ENCODE measurements around the gene ATP2C1. TPM values are rescaled to one million over a fixed set of nuclear protein-coding genes. Genes with fewer than 3 reads are reported as not detected.

The ATP2C1 gene
- total RNA-seq, 1 donor from 2014 or later: 56.6 TPM

DNA sequence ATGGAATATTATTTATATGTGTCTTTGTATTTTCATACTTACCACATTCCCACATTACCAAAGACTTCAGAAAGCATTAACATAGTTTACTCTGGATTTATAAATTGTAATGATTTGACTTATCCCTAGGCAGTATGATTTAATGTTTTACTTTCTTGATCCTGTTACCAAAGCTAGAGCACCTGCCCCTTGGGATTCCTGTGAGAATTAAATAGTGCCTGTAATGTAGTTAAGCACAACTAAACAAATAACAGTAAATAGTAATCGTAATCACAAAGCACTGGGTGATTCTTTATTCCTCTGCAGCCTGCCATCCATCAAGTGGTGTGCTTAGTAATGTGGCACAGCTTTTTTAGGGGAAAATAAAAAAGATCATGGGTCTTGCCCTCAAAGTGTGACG is 39.1 kb downstream of the ATP2C1 start:
- intact Hi-C loops (cut with micrococcal nuclease): no loop called here
- no peak for ATAC-seq
- DNase-seq: no peak

DNA sequence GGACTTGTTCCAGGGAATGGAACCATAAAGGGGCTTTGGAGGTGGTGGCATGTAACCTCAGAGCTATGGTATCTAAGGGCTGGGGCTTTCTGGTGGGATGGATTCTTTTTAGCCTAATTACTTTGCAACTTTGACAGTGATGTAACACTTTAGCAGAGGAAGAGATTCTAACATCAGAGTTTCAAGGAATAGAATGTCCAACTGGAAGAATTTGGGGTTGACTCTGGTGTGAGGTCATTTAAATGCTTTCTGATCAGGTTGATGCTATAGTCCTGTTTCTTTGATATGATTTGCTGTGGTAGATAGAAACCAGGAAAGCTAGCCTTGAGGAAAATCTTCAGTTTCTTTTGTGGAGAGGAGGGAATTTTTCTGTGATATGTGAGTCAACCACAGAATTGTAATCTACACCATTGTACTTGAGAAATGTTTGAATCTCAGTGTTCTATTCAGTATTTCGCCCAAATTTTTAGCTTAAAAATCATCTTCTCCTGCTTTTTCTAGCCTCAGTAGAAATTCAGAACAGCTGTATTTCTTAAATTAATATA is 40.0 kb downstream of the ATP2C1 start:
- intact Hi-C loops (cut with micrococcal nuclease): no loop called here
- ATAC-seq (no peak), DNase-seq (no peak)

DNA sequence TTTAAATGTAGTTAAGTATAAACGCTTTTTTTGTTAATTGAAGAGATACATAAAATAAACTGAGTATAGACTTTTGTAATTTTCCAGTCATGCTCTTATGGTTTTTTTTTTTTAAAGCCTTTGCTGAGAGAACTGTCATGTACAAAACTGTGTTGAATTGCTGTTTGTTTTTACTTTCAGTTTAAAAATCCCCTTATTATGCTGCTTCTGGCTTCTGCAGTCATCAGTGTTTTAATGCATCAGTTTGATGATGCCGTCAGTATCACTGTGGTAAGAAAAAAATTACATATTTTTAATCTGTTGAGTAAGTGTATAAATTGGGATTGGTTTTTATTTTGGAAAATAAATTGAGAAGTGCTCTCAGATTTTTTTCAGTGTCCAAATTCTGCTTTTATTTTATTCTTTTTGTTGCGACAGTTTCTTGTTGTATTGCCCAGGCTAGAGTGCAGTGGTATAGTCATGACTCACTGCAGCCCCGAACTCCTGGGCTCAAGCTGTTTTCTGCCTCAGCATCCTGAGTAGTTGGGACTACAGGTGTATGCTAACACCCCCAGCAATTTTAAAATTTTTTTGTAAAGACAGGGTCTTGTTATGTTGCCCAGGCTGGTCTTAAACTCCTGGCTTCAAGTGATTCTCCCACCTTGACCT is 40.7 kb downstream of the ATP2C1 start:
- ATAC-seq (no peak), DNase-seq (no peak)
- intact Hi-C loops (cut with micrococcal nuclease): no loop called here

DNA sequence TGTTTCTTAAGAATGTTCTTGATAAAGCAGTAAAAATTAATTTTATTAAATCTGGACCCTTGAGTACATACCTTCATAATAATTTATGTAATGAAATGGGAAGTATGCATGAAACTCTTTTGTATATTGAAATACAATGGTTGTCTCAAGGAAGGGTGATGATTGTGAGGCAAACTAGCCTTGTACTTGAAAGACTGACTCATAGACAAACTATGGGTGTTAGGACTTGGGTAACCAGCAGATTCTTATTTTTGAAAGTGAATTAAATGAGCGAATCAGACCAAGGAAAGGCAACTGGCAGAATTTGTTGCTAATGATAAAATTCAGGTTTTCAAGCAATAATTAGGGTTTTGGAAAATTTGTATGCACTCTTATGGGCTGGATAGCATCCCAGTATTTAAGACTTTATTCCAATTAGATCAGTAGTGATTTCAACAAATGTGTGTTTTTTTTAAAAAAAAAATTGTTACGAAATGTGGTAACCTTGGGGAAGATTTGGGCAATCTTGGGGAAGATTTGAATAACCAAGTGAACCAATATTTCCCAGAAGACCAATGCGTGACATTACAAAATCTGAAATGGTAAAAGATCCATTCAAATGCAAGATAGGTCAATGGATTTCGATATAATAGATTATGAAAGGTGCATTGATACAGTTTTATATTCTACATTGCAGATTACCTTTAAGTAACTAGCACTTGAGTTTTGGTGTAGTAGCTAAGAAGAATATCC is 42.0 kb downstream of the ATP2C1 start:
- ATAC-seq (no peak), DNase-seq (no peak)
- intact Hi-C loops (cut with micrococcal nuclease): no loop called here

DNA sequence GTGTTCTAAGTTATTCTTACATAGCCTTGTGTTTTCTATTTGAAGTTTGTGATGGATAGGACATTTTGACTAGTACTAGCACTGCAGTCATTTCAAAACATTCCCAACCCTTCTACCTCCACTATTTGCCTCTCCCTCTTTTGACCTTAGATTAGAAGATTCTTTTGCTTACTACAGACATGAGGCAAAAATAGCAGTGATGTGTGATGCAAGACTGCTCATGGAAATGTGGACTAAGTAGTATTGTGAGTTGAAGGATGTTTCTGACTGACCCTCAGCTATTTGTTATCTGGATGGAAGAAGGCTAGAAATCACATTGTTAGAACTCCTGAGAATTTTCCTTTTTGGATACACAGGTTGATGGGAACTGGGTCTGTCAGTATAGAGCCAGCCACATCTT is 45.9 kb downstream of the ATP2C1 start:
- DNase-seq (no peak), ATAC-seq (peak; percentile 82)
- intact Hi-C loops (cut with micrococcal nuclease): no loop called here

DNA sequence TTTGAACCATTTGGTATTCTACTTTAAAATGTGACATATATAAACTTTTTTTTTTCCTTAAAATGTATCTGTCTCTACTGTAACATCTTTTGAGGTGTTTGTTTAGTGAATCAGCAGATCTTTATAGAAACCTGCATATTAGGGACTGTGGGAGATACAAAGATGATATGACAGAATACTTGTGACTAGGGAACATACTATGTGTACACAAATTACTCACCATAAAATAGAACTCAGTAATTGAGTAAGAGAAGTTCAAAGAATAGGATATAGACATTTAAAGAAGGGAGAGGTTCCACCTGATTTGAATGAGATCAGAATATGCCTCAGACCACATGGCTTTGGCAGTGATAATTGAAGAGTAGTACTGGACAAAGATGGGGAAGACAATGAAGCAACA is 47.9 kb downstream of the ATP2C1 start:
- no peak for DNase-seq
- no peak for ATAC-seq
- intact Hi-C loops (cut with micrococcal nuclease): no loop called here

DNA sequence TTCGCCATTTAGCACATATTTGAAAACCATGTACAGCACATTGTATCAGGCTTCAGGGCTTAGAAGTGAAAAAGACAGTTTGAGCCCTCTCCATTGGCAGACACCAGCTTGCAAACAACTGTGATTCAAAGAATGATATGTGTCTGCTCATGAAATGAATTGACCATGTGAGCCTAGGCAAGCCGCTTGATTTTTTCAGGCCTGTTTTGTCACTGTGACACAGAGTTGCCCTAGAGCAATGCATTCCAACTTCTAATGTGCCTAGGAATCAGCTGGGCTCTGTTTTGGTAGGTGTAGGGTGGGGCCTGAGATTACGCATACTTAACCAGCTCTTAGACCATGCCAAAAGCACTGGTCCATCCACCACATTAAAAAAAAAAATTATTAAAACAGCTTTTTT is 53.0 kb downstream of the ATP2C1 start:
- intact Hi-C loops (cut with micrococcal nuclease): no loop called here
- ATAC-seq: no peak

DNA sequence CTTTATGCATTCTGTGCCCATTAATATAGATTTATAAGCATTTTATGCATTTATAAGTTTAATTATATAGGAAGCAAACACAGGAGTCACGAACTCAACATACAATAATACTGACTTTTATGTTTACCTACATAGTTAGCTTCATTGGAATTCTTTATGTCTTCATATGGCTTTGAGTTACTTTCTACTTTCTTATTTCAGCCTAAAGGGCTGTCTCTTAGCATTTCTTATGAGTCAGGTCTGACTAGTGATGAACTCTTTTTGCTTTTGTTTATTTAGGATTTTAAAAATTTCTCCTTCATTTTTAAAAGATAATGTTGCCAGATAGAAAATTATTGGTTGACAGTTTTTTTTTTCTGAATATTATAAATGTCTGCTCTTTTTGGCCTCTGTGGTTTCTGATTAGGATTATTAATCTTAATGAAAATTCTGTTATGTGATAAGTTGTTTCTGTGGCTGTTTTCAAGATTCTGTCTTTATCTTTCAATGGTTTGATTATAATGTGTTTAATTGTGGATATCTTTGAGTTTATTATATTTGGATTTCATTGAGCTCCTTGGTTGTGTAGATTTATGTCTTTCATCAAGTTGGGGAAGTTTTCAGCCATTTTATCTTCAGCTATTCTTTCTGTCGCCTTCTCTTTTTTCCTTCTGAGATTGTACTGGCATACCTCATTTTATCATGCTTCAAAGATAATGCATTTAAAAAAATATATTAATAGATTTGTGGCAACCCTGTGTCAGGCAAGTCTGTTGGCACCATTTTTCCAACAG is 54.3 kb downstream of the ATP2C1 start:
- ATAC-seq (no peak), DNase-seq (no peak)
- intact Hi-C loops (cut with micrococcal nuclease): no loop called here

More for the DNA sequence above, 53.0 kb downstream of the ATP2C1 start:
- DNase-seq: no peak

DNA sequence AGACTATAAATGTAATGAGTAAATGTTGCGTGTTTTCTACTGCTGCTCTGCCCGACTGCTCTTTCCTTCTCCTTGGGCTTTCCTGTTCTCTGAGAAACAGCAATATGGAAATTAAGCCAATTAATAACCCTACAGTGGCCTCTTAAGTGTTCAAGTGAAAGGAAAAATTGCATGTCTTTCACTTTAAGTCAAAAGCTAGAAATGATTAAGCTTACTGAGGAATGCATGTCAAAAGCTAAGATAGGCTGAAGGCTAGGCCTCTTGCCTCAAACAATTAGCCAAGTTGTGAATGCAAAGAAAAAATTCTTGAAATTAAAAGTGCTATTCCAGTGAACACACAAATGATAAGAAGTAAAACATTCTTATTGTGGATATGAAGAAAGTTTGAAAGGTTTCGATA is 55.0 kb downstream of the ATP2C1 start:
- ATAC-seq (no peak), DNase-seq (no peak)
- intact Hi-C loops (cut with micrococcal nuclease): no loop called here

DNA sequence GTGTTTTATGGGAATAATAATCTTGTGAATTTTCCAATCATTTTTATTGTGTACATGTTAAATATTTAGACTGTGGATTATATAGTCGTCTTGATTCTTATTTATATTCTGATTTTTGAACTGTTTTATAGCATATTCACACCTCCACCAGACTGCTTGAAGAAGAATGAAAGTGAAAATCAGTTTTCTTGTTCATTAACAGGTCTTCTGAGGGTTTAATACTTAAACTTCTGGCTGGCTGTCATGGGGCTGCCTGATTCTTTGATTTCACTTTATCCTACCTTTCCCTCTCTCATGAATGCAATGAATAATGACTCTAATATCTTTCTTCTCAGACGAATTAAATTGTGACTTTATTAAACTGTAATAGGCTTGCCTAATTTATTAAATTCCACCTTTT is 56.2 kb downstream of the ATP2C1 start:
- intact Hi-C loops (cut with micrococcal nuclease): no loop called here

DNA sequence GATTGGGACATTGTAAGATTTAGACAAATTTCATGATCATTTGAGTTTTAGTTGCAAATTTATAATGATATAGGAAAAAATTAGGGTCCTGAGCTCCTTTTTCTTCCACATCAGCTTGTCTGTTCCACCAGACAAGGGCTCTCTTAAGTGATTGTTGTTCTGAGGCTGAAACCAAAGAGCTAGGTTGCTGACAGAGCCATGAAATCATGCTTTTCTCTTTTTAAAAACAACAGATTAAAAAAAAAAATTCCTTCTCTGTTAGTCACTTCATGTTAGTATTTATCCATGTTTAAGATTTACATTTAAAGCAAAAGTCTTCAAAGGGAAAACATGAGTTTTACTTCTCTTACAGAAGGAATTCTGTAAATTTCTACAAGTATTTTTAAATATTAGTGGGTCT is 56.8 kb downstream of the ATP2C1 start:
- no peak for ATAC-seq
- intact Hi-C loops (cut with micrococcal nuclease): no loop called here
- DNase-seq: no peak

More for the DNA sequence above, 56.2 kb downstream of the ATP2C1 start:
- ATAC-seq (no peak), DNase-seq (no peak)

DNA sequence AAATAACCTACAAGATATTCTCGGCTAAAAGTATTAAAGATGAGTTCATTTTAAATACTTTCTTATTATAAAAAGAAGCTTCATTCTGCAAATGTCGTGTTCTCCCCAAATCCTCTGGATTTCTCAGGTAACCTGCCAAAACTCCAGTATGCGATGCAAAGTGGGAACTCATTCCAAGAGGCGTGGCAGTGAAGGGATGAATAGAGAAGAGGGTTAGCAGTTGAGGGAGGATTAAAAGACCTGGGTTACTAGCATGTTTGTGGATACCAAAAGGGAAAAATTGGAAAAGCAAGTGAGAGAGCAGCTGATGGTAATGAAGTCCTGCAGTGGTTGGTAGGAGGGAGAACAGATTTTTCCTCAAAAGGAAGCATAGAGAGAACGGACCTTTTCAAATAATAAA is 61.6 kb downstream of the ATP2C1 start:
- DNase-seq (no peak), ATAC-seq (no peak)
- intact Hi-C loops (cut with micrococcal nuclease): no loop called here

DNA sequence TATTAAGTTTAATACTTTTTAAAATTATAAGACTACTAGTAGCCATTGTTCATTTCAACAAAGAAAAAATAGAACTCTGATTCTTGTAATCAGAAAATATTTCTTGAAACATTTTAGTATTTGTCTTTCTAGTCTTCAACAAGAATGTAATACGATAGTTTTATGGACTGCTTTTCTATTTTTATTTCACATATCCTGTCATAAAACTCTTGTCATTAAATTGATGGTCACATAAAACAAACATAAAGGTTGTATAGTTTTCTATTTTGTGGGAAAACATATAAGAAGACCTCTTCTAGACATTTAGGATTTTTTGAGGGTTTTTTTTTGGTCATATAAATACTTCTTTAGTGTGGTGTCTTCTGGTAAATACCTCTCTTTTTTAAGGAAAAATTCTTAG is 62.4 kb downstream of the ATP2C1 start:
- ATAC-seq (no peak), DNase-seq (no peak)
- intact Hi-C loops (cut with micrococcal nuclease): no loop called here

DNA sequence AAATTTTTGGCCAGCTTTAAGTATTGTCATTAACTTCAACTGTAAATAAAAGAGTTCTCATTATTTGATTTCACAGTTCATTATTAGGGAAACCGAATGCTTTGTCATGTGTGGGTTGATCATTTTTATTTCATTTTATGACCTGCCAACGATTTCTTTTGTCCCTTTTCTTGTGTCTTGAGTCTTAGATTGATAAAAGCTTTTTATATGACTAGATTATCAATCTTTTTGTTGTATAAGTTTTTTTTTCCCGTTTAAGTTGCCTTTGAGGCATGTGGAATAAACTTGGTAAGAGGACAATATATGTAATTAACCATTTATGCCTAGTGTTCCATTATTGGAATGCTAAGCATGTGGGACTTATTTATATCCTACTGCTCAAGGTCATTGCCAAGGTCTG is 62.8 kb downstream of the ATP2C1 start:
- DNase-seq (no peak), ATAC-seq (no peak)
- intact Hi-C loops (cut with micrococcal nuclease): no loop called here

DNA sequence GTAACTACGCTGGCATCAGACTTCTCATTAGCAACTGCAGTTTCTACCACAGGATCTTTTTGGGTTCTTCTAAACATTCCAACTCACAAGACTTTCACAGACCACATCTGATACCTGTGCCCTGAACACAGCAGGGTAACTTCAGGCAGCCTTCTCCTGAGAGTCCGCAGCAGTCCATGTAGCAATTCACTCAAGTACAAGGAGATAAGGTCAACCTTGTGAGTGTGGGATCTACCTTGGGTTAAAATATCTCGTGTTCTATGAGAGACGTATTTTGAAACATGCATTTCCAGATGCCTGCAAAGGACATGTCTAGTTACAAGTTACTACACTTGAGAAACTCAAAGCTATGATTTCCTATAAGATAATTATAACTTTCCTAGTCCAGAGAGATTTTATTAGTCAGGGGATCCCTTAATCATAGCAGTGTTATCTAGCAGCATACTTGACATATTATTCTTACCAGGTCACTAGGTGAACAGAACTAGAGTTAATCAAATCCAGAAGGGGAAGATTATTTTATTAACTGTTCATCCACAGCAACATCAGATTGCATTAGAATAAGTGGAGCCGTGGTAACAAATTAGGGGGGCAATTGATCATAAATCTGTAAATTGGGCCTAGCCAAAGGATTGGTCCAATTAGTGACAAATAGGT is 66.4 kb downstream of the ATP2C1 start:
- intact Hi-C loops (cut with micrococcal nuclease): no loop called here

DNA sequence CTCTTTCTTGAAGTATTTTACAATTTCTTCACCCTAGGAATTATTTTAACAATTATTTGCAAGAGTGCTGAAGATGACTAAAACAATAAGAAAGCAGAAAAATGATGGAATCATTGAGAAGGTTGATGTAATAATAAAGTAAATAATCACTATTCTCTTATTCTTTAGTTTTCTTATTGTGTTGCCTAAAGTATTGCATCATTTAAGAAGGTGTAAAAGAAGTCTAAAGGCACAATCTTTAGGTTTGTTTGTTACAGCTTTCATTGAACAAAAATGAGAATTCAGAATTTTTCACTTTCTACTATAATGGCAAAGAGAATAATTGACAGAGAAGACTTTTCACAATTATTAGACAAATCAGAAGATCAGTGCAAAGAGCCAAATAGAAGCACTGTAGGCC is 67.6 kb downstream of the ATP2C1 start:
- ATAC-seq (no peak), DNase-seq (no peak)
- intact Hi-C loops (cut with micrococcal nuclease): no loop called here

More for the DNA sequence above, 66.4 kb downstream of the ATP2C1 start:
- DNase-seq: no peak
- no peak for ATAC-seq

DNA sequence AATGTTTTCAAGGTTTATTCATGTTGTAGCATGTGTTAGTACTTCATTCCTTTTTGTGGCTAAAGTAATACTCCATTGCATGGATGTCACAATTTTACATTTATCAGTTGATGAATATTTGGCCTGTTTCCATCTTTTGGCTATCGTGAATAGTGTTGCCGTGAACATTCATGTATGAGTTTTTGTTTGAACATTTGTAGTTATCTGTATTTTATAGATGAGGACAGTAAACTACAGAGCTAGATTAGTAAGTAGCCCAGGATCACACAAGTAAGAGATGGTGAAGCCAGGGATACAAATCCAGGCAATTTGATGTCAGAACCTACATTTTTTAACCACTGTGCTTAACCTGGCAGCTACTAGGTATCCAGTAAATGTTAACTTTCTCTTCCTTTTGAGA is 69.6 kb downstream of the ATP2C1 start:
- no peak for DNase-seq
- intact Hi-C loops (cut with micrococcal nuclease): no loop called here
- ATAC-seq: no peak

DNA sequence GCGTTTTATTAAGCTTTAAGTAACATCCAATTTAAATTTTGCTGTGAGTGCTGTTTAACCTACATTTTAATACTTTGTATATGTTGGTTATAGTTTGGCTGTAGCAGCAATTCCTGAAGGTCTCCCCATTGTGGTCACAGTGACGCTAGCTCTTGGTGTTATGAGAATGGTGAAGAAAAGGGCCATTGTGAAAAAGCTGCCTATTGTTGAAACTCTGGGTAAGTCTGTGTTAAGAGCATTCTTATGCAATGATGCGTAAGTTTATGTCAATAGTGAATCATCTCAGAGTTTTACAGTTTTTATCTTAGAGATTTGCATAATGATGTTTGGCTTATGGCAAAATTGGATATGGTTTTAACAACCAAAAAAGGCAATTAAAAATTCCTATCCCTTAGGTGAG is 70.0 kb downstream of the ATP2C1 start:
- intact Hi-C loops (cut with micrococcal nuclease): no loop called here
- ATAC-seq (no peak), DNase-seq (no peak)

DNA sequence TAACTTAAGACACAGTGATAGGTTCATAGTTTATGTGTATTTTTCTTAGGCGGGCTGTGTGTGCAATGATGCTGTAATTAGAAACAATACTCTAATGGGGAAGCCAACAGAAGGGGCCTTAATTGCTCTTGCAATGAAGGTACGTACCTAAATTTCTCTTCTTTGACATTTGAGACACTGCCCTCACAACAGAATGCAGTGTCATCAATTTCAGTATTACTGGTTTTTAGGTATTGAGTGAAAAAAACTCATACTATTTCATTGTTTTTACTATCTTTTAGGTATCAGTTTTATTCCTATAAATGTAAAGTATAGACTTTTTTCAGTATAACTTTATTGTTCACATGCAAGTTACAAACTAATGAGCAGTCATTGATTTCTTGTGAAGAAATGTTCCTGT is 73.4 kb downstream of the ATP2C1 start:
- ATAC-seq (no peak), DNase-seq (no peak)
- intact Hi-C loops (cut with micrococcal nuclease): no loop called here

DNA sequence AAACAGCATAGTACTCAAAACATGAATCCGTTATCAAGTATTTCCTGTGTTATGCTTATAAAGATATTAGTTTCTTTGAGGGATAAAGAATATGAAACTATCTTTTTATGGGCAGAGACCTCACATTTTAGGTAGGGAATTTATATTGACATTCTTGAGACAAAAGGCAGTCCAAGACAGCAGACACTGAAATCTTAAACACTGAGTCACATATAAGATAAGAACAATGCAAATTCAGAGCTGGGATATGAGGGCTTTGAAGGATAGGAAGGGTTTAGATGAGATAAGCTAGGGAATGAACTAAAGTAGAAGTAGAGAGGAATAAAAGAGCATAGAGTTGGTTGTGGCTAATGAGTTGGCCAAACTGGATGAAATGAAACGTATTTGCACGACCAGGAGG is 74.3 kb downstream of the ATP2C1 start:
- intact Hi-C loops (cut with micrococcal nuclease): no loop called here
- DNase-seq (no peak), ATAC-seq (no peak)
